Measurements from ENCODE around the gene TENT5C.

GRCh38 chr1:117608115-117608615 is 2.3 kb downstream of the TENT5C start:
- TF ChIP-seq CTCF (conservative IDR thresholded peaks at IDR 0.05 in 1 of 2, IDR thresholded peaks at IDR 0.05 in 1 of 2; ENCODE audit: extremely low read depth in 1 of 2, insufficient read depth in 1 of 2, low read depth in 1 of 2, low read length in 2 of 2) (no peak), EZH2 (IDR thresholded peaks at IDR 0.05; ENCODE audit: borderline replicate concordance, low read length) (no peak)

Data from mammary epithelial cell (primary cell).